SK-MEL-5 (cell line): ENCODE measurements around the gene FNIP1. TPM values are rescaled to one million over a fixed set of nuclear protein-coding genes. Genes with fewer than 3 reads are reported as not detected.
"Not testable (repeated sequence)": the region's sequence is repeated elsewhere in the genome, so short reads cannot be mapped to it uniquely, and the experiment has no call there.

Source experiments
- DNase-seq: peaks from one replicate; pipeline ENCODE4 v3.0.0-alpha.2; 2016; ENCODE audit warnings: low read depth, low spot score
- in situ Hi-C: cut with HindIII; loops from 2 replicates; pipeline ENCODE4 v1.10.0; 2016; ENCODE audit warnings: low sequenced_read_pairs, high pct_unique_total_duplicates, low pct_unique_long_range_greater_than_20kb
- total RNA-seq: library from RNA; depleted of rRNA; stranded (reverse); fragments of >200 nt; shearing (Covaris generic); gene quantifications from 2 replicates; pipeline ENCODE4 v1.2.3, GENCODE V29; 2014; rRNA removed

Gene FNIP1
- total RNA-seq, 1 experiment from 2014 or later, result 36.2 TPM

- DNase-seq, result no peak
- in situ Hi-C loops, result no loop called here
Measured at GRCh38 chr5:131610198-131611063, 186.4 kb downstream of the FNIP1 start.

DNA sequence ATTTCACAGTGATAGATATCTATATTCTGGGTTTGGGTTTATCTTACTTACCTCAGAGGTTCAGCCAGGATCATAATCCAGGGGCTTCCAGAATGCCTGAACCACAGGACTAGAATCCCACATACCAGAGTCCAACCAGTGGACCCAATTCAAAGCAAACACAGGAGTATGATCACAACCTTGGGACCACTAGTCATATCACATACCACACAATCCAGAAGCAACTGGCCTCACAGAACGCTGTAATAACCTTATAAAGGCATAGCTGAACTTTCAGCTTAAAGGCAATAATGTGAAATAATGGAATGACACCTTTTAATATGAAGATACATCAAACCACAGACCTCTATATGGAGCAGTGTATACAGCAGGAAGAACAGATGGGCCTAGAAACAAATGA, 187.0 kb downstream of the FNIP1 start:
- DNase-seq, result no peak
- in situ Hi-C loops, result no loop called here

GRCh38 chr5:131608597-131608996, 188.2 kb downstream of the FNIP1 start:
- no peak for DNase-seq
- in situ Hi-C loops, result no loop called here

DNA sequence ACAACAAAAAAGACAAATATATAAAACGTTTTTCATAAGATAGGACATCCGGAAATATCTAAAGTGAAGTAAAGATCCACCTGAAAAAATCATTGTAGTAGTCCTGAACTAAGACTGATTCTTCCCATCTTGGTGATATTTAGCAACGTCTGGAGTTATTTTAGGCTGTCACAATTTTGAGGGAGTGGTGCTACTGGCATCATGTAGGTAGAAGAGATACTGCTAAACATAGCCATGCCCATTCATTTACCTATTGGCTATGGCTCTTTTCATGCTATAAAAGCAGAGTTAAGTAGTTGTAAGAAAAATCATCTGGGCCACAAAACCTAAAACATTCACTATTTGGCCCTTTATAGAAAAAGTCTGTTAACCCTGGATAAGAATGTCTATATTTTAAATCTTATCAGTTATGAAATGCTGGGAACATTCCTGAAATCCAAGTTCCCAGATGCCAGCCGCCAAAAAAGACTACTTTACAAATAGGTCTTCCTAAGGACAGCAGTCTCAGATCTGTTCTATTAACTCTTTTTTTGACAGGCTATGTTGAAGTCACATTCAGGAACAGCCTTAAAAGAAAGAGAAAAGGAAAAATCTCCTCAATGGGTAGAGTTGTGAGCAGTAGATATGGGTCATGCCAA, 188.8 kb downstream of the FNIP1 start:
- no peak for DNase-seq
- in situ Hi-C loops, result no loop called here

- in situ Hi-C loops, result no loop called here
- no peak for DNase-seq
Measured at GRCh38 chr5:131607418-131607817, 189.4 kb downstream of the FNIP1 start.

GRCh38 chr5:131605086-131605485, 191.7 kb downstream of the FNIP1 start:
- in situ Hi-C loops, result no loop called here

DNA sequence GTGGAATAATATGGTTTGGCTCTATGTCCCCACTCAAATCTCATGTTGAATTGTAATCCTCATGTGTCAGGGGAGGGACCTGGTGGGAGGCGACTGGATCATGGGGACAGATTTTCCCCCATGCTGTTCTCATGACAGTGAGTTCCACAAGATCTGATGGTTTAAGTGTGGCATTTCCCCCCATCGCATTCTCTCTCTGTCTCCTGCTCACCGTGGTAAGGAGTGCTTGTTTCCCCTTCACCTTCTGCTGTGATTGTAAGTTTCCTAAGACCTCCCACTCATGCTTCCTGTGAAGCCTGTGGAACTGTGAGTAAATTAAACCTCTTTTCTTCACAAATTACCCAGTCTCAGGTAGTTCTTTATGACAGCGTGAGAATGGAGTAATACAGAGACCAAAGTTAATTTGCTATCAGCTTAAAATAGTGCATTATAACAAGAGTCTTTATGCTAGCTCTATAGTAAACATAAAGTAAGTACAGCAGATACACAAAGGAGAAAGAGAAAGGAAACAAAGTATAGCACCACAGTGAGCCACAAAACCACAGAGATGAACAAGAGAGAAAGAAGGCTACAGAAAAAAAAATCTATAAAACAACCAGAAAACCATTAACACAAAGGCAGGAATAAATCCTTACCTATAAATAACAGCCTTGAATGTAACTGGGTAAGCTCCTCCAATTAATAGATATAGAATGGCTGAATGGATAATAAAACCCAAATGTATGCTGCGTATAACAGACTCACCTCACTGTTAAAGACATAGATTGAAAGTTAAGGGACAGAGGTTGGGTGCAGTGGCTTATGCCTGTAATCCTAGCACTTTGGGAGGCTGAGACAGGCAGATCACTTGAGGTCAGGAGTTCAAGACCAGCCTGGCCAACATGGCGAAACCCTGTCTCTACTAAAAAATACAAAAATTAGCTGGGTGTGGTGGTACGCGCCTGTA, 201.5 kb downstream of the FNIP1 start:
- in situ Hi-C loops, result no loop called here
- DNase-seq, result no peak

More at GRCh38 chr5:131605086-131605485, 191.7 kb downstream of the FNIP1 start:
- DNase-seq, result no peak

GRCh38 chr5:131593921-131594320, 202.9 kb downstream of the FNIP1 start:
- in situ Hi-C loops, result no loop called here
- DNase-seq, result no peak

DNA sequence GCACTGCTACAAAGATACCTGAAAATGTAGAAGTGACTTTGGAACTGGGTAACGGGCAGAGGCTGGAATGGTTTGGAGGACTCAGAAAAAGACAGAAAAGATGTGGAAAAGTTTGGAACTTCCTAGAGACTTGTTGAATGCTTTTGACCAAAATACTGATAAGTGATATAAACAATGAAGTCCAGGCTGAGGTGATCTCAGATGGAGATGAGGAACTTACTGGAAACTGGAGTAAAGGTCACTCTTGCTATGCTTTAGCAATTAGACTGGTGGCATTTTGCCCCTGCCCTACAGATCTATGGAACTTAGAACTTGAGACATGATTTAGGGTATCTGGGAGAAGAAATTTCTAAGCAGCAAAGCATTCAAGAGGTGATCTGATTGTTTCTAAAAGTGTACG, 203.4 kb downstream of the FNIP1 start:
- not testable (repeated sequence) for DNase-seq

More for the DNA sequence above, 203.4 kb downstream of the FNIP1 start:
- in situ Hi-C loops, result not testable (repeated sequence)

Other genes with a start within 250 kb of the FNIP1 start
- 15.0 and 17.0 TPM in 2 replicates for gene RAPGEF6, start 161.8 kb downstream of the FNIP1 start, total RNA-seq
- gene MEIKIN, start 148.6 kb upstream of the FNIP1 start, total RNA-seq, result not detected in 2 replicates
- 0.05 and 0.45 TPM in 2 replicates for gene ACSL6, start 214.6 kb upstream of the FNIP1 start, total RNA-seq